Measurements from ENCODE around the gene DNAH9. TPM values are rescaled to one million over a fixed set of nuclear protein-coding genes. Genes with fewer than 3 reads are reported as not detected.

DNAH9 gene
- total RNA-seq, 1 donor from 2014 or later = 0.08 TPM

GRCh38 chr17:11901931-11902330, 303.7 kb downstream of the DNAH9 start:
- Histone ChIP-seq H3K27ac (replicated peaks) (no peak overlapping the region), H3K4me1 (peaks cover 8% of the 10 kb centered on the region), H3K4me3 (no peak overlapping the region), H3K36me3 (no peaks in the 10 kb centered on the region), H3K27me3 (ENCODE audit: low read depth) (peaks cover 9% of the 10 kb centered on the region), H3K9me3 (replicated peaks) (no peaks in the 10 kb centered on the region)
- TF ChIP-seq, protein P1, sequence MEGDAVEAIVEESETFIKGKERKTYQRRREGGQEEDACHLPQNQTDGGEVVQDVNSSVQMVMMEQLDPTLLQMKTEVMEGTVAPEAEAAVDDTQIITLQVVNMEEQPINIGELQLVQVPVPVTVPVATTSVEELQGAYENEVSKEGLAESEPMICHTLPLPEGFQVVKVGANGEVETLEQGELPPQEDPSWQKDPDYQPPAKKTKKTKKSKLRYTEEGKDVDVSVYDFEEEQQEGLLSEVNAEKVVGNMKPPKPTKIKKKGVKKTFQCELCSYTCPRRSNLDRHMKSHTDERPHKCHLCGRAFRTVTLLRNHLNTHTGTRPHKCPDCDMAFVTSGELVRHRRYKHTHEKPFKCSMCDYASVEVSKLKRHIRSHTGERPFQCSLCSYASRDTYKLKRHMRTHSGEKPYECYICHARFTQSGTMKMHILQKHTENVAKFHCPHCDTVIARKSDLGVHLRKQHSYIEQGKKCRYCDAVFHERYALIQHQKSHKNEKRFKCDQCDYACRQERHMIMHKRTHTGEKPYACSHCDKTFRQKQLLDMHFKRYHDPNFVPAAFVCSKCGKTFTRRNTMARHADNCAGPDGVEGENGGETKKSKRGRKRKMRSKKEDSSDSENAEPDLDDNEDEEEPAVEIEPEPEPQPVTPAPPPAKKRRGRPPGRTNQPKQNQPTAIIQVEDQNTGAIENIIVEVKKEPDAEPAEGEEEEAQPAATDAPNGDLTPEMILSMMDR (IDR thresholded peaks at IDR 0.05; ENCODE audit: borderline replicate concordance) = no peak
- DNase-seq = no peak
- intact Hi-C loops (cut with micrococcal nuclease) = no loop called here

- Histone ChIP-seq H3K27me3 (ENCODE audit: low read depth) (no peaks in the 10 kb centered on the region), H3K27ac (replicated peaks) (no peak overlapping the region), H3K4me3 (no peak overlapping the region), H3K4me1 (no peaks in the 10 kb centered on the region), H3K36me3 (no peaks in the 10 kb centered on the region), H3K9me3 (replicated peaks) (peaks cover 29% of the 10 kb centered on the region)
- no peak for DNase-seq
- intact Hi-C loops (cut with micrococcal nuclease) = no loop called here
- TF ChIP-seq, protein P1 (IDR thresholded peaks at IDR 0.05; ENCODE audit: borderline replicate concordance) = no peak
Observed at GRCh38 chr17:11908711-11909146, 310.5 kb downstream of the DNAH9 start.

DNA sequence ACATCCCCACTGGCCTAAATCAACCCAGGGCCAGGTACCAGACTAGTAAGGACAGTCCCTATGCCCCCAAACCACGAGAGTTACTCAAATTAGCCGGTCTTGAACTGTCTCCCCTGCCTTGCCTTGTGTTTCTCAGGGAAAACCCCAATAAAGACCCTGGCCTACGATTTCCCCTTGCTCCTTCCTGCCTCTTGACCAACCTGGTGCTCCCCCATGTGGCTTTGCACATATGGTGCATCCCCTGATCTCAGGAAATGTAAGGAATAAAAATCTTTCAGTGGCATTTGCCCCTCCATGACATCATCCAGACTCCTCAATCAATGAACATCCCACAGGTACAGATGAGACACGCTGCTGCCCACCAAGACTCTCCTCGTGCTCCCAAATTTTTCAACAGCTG, 311.1 kb downstream of the DNAH9 start:
- intact Hi-C loops (cut with micrococcal nuclease) = no loop called here
- DNase-seq = no peak
- Histone ChIP-seq H3K9me3 (replicated peaks) (peaks cover 29% of the 10 kb centered on the region), H3K27ac (replicated peaks) (no peak overlapping the region), H3K4me1 (no peaks in the 10 kb centered on the region), H3K4me3 (no peak overlapping the region), H3K27me3 (ENCODE audit: low read depth) (no peaks in the 10 kb centered on the region), H3K36me3 (no peaks in the 10 kb centered on the region)
- TF ChIP-seq, protein P1 (IDR thresholded peaks at IDR 0.05; ENCODE audit: borderline replicate concordance) = no peak

DNA sequence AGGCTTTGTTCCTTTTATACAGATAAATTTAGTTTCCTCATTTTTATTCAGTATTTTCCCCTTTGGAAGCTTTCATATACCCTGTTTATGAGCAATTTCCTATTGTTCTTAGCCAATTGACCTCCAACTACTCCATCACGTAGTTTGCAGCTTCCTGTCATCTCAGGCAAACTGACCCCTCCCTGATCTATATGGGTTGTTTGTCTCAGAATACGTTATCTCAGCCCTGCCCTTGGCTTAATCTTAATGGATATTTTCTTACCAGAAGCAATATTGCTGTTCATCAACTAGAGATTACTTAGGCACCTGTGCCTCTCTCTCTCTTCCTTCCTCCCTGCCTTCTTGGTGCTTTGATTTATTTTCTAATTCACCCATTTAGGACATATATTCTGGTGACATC, 317.8 kb downstream of the DNAH9 start:
- Histone ChIP-seq H3K27me3 (ENCODE audit: low read depth) (peaks cover 4% of the 10 kb centered on the region), H3K4me3 (no peak overlapping the region), H3K9me3 (replicated peaks) (peaks cover 20% of the 10 kb centered on the region), H3K27ac (replicated peaks) (no peak overlapping the region), H3K36me3 (no peaks in the 10 kb centered on the region), H3K4me1 (no peaks in the 10 kb centered on the region)
- TF ChIP-seq, protein P1 (IDR thresholded peaks at IDR 0.05; ENCODE audit: borderline replicate concordance) = no peak
- no peak for DNase-seq
- intact Hi-C loops (cut with micrococcal nuclease) = no loop called here

DNA sequence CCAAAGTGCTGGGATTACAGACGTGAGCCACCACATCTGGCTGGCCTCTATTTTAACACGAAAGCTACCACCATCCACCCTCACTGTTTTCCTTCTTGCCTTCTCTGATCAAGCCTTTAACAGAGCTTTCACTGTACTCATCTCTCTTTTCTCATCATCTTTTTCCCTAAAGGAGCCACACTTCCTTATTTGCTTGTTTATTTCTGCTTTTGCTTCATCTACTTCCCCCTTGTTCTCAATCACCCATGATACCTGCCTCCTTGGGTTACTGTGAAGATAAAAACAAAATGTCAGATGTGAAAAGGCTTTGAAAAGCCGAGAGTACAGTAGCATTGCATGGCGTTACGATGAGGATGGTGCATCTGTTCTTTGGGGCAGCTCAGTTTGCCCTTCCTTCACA, 319.1 kb downstream of the DNAH9 start:
- Histone ChIP-seq H3K9me3 (replicated peaks) (peaks cover 7% of the 10 kb centered on the region), H3K36me3 (no peaks in the 10 kb centered on the region), H3K4me3 (no peak overlapping the region), H3K4me1 (no peaks in the 10 kb centered on the region), H3K27ac (replicated peaks) (no peak overlapping the region), H3K27me3 (ENCODE audit: low read depth) (peaks cover 4% of the 10 kb centered on the region)
- no peak for DNase-seq
- TF ChIP-seq, protein P1 (IDR thresholded peaks at IDR 0.05; ENCODE audit: borderline replicate concordance) = no peak
- intact Hi-C loops (cut with micrococcal nuclease) = no loop called here

- Histone ChIP-seq H3K27ac (replicated peaks) (no peak overlapping the region), H3K4me1 (peaks cover 3% of the 10 kb centered on the region), H3K9me3 (replicated peaks) (peaks cover 2% of the 10 kb centered on the region), H3K36me3 (no peaks in the 10 kb centered on the region), H3K27me3 (ENCODE audit: low read depth) (peaks cover 4% of the 10 kb centered on the region), H3K4me3 (no peak overlapping the region)
- DNase-seq = no peak
- TF ChIP-seq, protein P1 (IDR thresholded peaks at IDR 0.05; ENCODE audit: borderline replicate concordance) = no peak
- intact Hi-C loops (cut with micrococcal nuclease) = no loop called here
Observed at GRCh38 chr17:11921296-11921695, 323.0 kb downstream of the DNAH9 start.
